Upper lobe of right lung (tissue), 1 donor: ENCODE data around the gene MARCO. TPM values are rescaled to one million over a fixed set of nuclear protein-coding genes. Genes with fewer than 3 reads are reported as not detected.

Experiments
- ATAC-seq: fragments of 200-7000 bp; cut with Tn5 transposase; one replicate; pipeline ENCODE4 v1.9.1; 2020; ENCODE audit warnings: mild to moderate bottlenecking, moderate library complexity
- DNase-seq: peaks from one replicate; pipeline ENCODE4 v3.0.0-alpha.2; 2020
- H3K27ac ChIP-seq: fragments of 200-600 bp; one replicate; pipeline ENCODE4 v1.8.0; 2022
- H3K27me3 ChIP-seq: fragments of 200-600 bp; one replicate; pipeline ENCODE4 v1.8.0; 2022; ENCODE audit warnings: mild to moderate bottlenecking
- H3K36me3 ChIP-seq: fragments of 200-600 bp; one replicate; pipeline ENCODE4 v1.8.0; 2022
- H3K4me1 ChIP-seq: fragments of 200-600 bp; one replicate; pipeline ENCODE4 v1.8.0; 2022
- H3K4me3 ChIP-seq: fragments of 200-600 bp; one replicate; pipeline ENCODE4 v1.8.0; 2022; ENCODE audit warnings: mild to moderate bottlenecking
- H3K9me3 ChIP-seq: fragments of 200-600 bp; one replicate; pipeline ENCODE4 v1.8.0; 2022
- CTCF ChIP-seq: fragments of 200-600 bp; IDR thresholded peaks from one replicate; pipeline ENCODE4 v1.8.0; 2022; ENCODE audit warnings: antibody characterized with exemption
- intact Hi-C: fragments of 100-400 bp; cut with DNase I; formaldehyde crosslinking; loops from one replicate; pipeline ENCODE4 v1.11.0; 2022
- total RNA-seq: library from RNA; stranded (reverse); fragmentation: NEBNext Ultra II Directional; extraction: Animal tissue kit (Norgen Biotek cat#: 25700); gene quantifications from one replicate; pipeline ENCODE4 v1.2.1, GENCODE V29; 2021
- donor health status: DM: no; HTN: yes; CAD: no; lungs with severe emphysema.

MARCO gene
- total RNA-seq, 1 donor from 2014 or later = 165 TPM

GRCh38 chr2:118905206-118905605, 36.8 kb upstream of the MARCO start:
- H3K27ac ChIP-seq = no peak overlapping the region
- H3K4me3 ChIP-seq = no peak overlapping the region
- no peaks in the 10 kb centered on the region for H3K27me3 ChIP-seq
- H3K36me3 ChIP-seq = no peaks in the 10 kb centered on the region
- no peak for ATAC-seq
- intact Hi-C loops = no loop called here
- no peak for DNase-seq
- H3K4me1 ChIP-seq = no peaks in the 10 kb centered on the region
- H3K9me3 ChIP-seq = no peaks in the 10 kb centered on the region
- no peak for TF ChIP-seq CTCF

GRCh38 chr2:118906186-118906585, 35.8 kb upstream of the MARCO start:
- H3K27me3 ChIP-seq = no peaks in the 10 kb centered on the region
- no peak overlapping the region for H3K4me3 ChIP-seq
- DNase-seq = no peak
- ATAC-seq = no peak
- intact Hi-C loops = no loop called here
- no peak for TF ChIP-seq CTCF
- H3K4me1 ChIP-seq = no peaks in the 10 kb centered on the region
- H3K36me3 ChIP-seq = no peaks in the 10 kb centered on the region
- no peak overlapping the region for H3K27ac ChIP-seq
- no peaks in the 10 kb centered on the region for H3K9me3 ChIP-seq

GRCh38 chr2:118907759-118908158, 34.2 kb upstream of the MARCO start:
- TF ChIP-seq CTCF = no peak
- no peak overlapping the region for H3K27ac ChIP-seq
- no peaks in the 10 kb centered on the region for H3K9me3 ChIP-seq
- no peak for DNase-seq
- H3K27me3 ChIP-seq = no peaks in the 10 kb centered on the region
- H3K36me3 ChIP-seq = no peaks in the 10 kb centered on the region
- intact Hi-C loops = no loop called here
- no peak for ATAC-seq
- no peaks in the 10 kb centered on the region for H3K4me1 ChIP-seq
- H3K4me3 ChIP-seq = no peak overlapping the region

GRCh38 chr2:118909191-118909590, 32.8 kb upstream of the MARCO start:
- no peak for TF ChIP-seq CTCF
- ATAC-seq = no peak

GRCh38 chr2:118911166-118911856, 30.7 kb upstream of the MARCO start:
- no peaks in the 10 kb centered on the region for H3K27me3 ChIP-seq
- no peak overlapping the region for H3K4me3 ChIP-seq
- TF ChIP-seq CTCF = no peak
- DNase-seq = no peak
- intact Hi-C loops = no loop called here
- no peak for ATAC-seq
- no peaks in the 10 kb centered on the region for H3K4me1 ChIP-seq
- no peak overlapping the region for H3K27ac ChIP-seq
- no peaks in the 10 kb centered on the region for H3K9me3 ChIP-seq
- no peaks in the 10 kb centered on the region for H3K36me3 ChIP-seq

More at GRCh38 chr2:118909191-118909590, 32.8 kb upstream of the MARCO start:
- Histone ChIP-seq H3K27me3 (no peaks in the 10 kb centered on the region), H3K4me3 (no peak overlapping the region), H3K9me3 (no peaks in the 10 kb centered on the region), H3K27ac (no peak overlapping the region), H3K4me1 (no peaks in the 10 kb centered on the region), H3K36me3 (no peaks in the 10 kb centered on the region)
- DNase-seq = no peak
- intact Hi-C loops = no loop called here

- Histone ChIP-seq H3K9me3 (no peaks in the 10 kb centered on the region), H3K36me3 (no peaks in the 10 kb centered on the region), H3K4me1 (no peaks in the 10 kb centered on the region), H3K27ac (no peak overlapping the region), H3K4me3 (no peak overlapping the region), H3K27me3 (no peaks in the 10 kb centered on the region)
- no peak for DNase-seq
- intact Hi-C loops = no loop called here
- no peak for TF ChIP-seq CTCF
- ATAC-seq = no peak
These were observed 30.1 kb upstream of the MARCO start for GRCh38 chr2:118911936-118912335.
